ENCODE data around the gene TRABD2B.

TRABD2B gene

GRCh38 chr1:47788761-47789160 is 208.4 kb downstream of the TRABD2B start:
- DNase-seq = no peak

GRCh38 chr1:47787560-47787959 is 209.6 kb downstream of the TRABD2B start:
- no peak for DNase-seq

- no peak for DNase-seq
These were observed 210.9 kb downstream of the TRABD2B start for GRCh38 chr1:47786316-47786715.

GRCh38 chr1:47785561-47786271 is 211.5 kb downstream of the TRABD2B start:
- no peak for DNase-seq

GRCh38 chr1:47785118-47785517 is 212.1 kb downstream of the TRABD2B start:
- DNase-seq = no peak

GRCh38 chr1:47784497-47784822 is 212.7 kb downstream of the TRABD2B start:
- no peak for DNase-seq

GRCh38 chr1:47783638-47784496 is 213.3 kb downstream of the TRABD2B start:
- DNase-seq = no peak

- no peak for DNase-seq
These were observed 214.6 kb downstream of the TRABD2B start for GRCh38 chr1:47782414-47783166.

GRCh38 chr1:47781171-47781959 is 215.8 kb downstream of the TRABD2B start:
- no peak for DNase-seq

GRCh38 chr1:47780469-47780995 is 216.7 kb downstream of the TRABD2B start:
- DNase-seq = no peak

- no peak for DNase-seq
These were observed 217.6 kb downstream of the TRABD2B start for GRCh38 chr1:47779613-47780012.

GRCh38 chr1:47778280-47778679 is 218.9 kb downstream of the TRABD2B start:
- no peak for DNase-seq

- DNase-seq = no peak
These were observed 219.9 kb downstream of the TRABD2B start for GRCh38 chr1:47777322-47777721.

- DNase-seq = no peak
These were observed 220.5 kb downstream of the TRABD2B start for GRCh38 chr1:47776667-47777131.

GRCh38 chr1:47774986-47775834 is 222.0 kb downstream of the TRABD2B start:
- DNase-seq = no peak

- no peak for DNase-seq
These were observed 224.1 kb downstream of the TRABD2B start for GRCh38 chr1:47772960-47773682.

- DNase-seq = no peak
These were observed 224.9 kb downstream of the TRABD2B start for GRCh38 chr1:47772281-47772680.

- DNase-seq = no peak
These were observed 225.4 kb downstream of the TRABD2B start for GRCh38 chr1:47771751-47772150.

- DNase-seq = no peak
These were observed 227.2 kb downstream of the TRABD2B start for GRCh38 chr1:47769983-47770382.

- DNase-seq = no peak
These were observed 227.9 kb downstream of the TRABD2B start for GRCh38 chr1:47769295-47769694.

GRCh38 chr1:47767741-47768100 is 229.5 kb downstream of the TRABD2B start:
- DNase-seq = no peak

All from EL (cell line).